Stimulated activated naive CD8-positive, alpha-beta T cell treated with anti-CD3 and anti-CD28 coated beads, Interleukin-15, Interleukin-2, amounts not matched to agents 100 ng/mL and 50 ng/mL, for 24 hours (primary cell): ENCODE measurements around the gene BCAR3.
A peak's percentile ranks its signal among the peaks of the same experiment; 100 is the strongest.

Experiments
- H3K27ac Mint-ChIP-seq: one replicate; pipeline ENCODE4 v1.8.0; 2021; ENCODE audit warnings: mild to moderate bottlenecking, mixed read lengths
- H3K27me3 Mint-ChIP-seq: one replicate; pipeline ENCODE4 v1.8.0; 2021; ENCODE audit warnings: mixed read lengths
- H3K36me3 Mint-ChIP-seq: one replicate; pipeline ENCODE4 v1.8.0; 2021; ENCODE audit warnings: low read depth, mixed read lengths
- H3K4me1 Mint-ChIP-seq: one replicate; pipeline ENCODE4 v1.8.0; 2021; ENCODE audit warnings: low read depth, mixed read lengths
- H3K4me3 Mint-ChIP-seq: one replicate; pipeline ENCODE4 v1.8.0; 2021; ENCODE audit warnings: mild to moderate bottlenecking, mixed read lengths
- H3K9me3 Mint-ChIP-seq: one replicate; pipeline ENCODE4 v1.8.0; 2021; ENCODE audit warnings: mixed read lengths

Gene BCAR3

GRCh38 chr1:93713341-93713740 lies 31.7 kb upstream of the BCAR3 start:
- Mint-ChIP-seq H3K27ac (no peak overlapping the region), H3K36me3 (peaks cover 4% of the 10 kb centered on the region), H3K4me1 (peaks cover 53% of the 10 kb centered on the region), H3K9me3 (peaks cover 8% of the 10 kb centered on the region), H3K27me3 (peaks cover 11% of the 10 kb centered on the region), H3K4me3 (no peak overlapping the region)

GRCh38 chr1:93712741-93713140 lies 31.1 kb upstream of the BCAR3 start:
- peaks cover 8% of the 10 kb centered on the region for H3K27me3 Mint-ChIP-seq
- H3K36me3 Mint-ChIP-seq = peaks cover 4% of the 10 kb centered on the region
- no peak overlapping the region for H3K27ac Mint-ChIP-seq
- H3K4me1 Mint-ChIP-seq = peaks cover 59% of the 10 kb centered on the region
- H3K9me3 Mint-ChIP-seq = peaks cover 8% of the 10 kb centered on the region
- no peak overlapping the region for H3K4me3 Mint-ChIP-seq

DNA sequence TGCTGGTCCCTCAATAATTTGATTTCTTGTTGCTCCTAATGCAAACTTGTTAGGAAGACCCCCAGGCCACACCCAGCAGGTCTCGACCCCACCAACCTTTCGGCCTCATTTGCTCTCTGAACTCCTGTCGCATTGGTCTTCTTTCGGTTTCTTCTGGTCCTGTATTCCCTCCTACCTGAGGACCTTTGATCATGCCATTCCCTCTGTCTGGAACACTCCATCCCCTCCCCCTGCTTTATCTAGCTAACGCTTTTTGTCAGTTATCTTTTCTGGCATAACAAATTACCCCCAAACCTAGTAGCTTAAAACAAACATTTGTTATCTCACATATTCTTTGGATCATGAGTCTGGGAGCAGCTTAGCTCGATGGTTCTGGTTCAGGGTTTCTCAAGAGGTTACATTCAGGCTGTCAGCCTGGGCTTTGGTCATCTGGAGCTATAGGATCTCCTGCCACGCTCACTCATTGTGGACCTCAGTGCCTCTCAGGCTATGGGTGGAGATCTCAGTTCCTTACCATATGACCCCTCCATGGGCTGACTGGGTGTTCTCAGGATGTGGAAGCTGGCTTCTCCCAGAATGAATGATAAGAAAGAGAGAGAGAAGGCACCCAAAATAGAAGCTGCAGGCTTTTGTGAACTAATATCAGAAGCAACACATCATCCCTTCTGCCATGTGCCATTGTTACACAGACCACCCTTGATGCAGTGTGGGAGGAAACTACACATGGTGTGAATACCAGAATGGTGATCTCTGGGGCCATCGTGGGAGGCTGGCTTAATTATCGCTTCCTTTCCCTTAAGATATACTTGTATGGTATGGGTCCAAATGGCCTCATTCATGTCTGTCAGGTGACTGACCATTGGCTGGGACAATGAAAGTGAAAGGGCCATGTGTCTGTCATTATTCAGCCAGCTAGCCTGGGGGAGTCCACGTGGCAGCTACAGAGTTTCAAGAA lies 29.1 kb upstream of the BCAR3 start:
- peaks cover 46% of the 10 kb centered on the region for H3K4me1 Mint-ChIP-seq
- H3K9me3 Mint-ChIP-seq = no peaks in the 10 kb centered on the region
- peaks cover 8% of the 10 kb centered on the region for H3K27me3 Mint-ChIP-seq
- H3K4me3 Mint-ChIP-seq = no peak overlapping the region
- no peaks in the 10 kb centered on the region for H3K36me3 Mint-ChIP-seq
- H3K27ac Mint-ChIP-seq = no peak overlapping the region

GRCh38 chr1:93708734-93709481 lies 27.3 kb upstream of the BCAR3 start:
- peaks cover 42% of the 10 kb centered on the region for H3K4me1 Mint-ChIP-seq
- no peak overlapping the region for H3K4me3 Mint-ChIP-seq
- no peaks in the 10 kb centered on the region for H3K9me3 Mint-ChIP-seq
- no peaks in the 10 kb centered on the region for H3K36me3 Mint-ChIP-seq
- peaks cover 4% of the 10 kb centered on the region for H3K27me3 Mint-ChIP-seq
- H3K27ac Mint-ChIP-seq = no peak overlapping the region

GRCh38 chr1:93707956-93708355 lies 26.3 kb upstream of the BCAR3 start:
- H3K9me3 Mint-ChIP-seq = no peaks in the 10 kb centered on the region
- H3K4me1 Mint-ChIP-seq = peaks cover 45% of the 10 kb centered on the region
- H3K36me3 Mint-ChIP-seq = no peaks in the 10 kb centered on the region
- H3K27ac Mint-ChIP-seq = peak overlapping the region; percentile 59
- peaks cover 4% of the 10 kb centered on the region for H3K27me3 Mint-ChIP-seq
- no peak overlapping the region for H3K4me3 Mint-ChIP-seq

DNA sequence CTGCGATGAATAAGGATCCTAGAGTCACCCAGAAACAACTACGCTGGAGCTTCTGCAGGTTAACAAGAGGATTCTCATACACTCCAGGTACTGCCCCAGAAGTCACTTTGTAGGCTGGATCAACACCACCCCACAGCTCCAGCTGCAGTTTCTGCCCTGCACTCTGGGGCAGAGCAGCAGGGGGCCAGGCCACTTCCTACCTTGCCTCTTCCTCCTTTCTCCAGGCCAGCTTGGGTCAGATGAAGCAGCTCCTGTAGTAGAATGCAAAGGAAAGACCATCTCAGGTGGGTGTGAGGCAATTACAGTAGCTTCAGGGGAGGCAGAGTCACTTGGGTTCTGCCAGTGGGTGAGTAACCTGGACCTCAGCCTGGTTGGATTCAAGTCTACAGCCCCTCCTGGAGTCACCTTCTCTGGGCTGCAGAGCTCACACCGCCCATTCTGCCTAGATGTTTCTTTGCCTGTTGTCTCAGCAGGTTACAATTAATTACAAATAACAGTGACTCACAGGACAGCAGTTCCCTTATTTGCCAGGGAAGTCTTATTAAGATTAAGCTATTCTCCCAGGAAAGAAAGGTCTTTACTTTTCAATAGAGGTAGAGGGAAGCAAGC lies 24.4 kb upstream of the BCAR3 start:
- Mint-ChIP-seq H3K27ac (no peak overlapping the region), H3K9me3 (no peaks in the 10 kb centered on the region), H3K36me3 (no peaks in the 10 kb centered on the region), H3K4me1 (peaks cover 39% of the 10 kb centered on the region), H3K27me3 (no peaks in the 10 kb centered on the region), H3K4me3 (no peak overlapping the region)

DNA sequence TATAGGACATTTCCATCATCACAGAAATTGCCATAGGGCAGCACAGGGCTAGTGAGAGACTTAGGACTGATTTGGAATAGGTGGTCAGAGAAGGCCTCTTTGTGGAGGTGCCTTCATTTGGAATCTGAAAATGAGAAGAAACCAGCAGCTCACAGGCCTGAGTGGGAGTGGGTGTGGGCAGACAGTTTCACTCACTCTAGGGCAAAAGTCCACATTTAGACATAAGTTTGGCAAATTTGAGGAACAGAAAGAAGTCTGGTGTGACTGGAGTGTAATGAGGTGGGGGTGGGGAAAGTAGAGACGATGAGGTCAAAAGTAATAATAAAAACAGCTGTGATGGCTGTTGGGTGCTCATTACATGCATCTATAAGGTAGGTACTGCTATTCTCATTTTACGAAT lies 22.4 kb upstream of the BCAR3 start:
- Mint-ChIP-seq H3K27me3 (no peaks in the 10 kb centered on the region), H3K4me1 (peaks cover 31% of the 10 kb centered on the region), H3K9me3 (no peaks in the 10 kb centered on the region), H3K36me3 (no peaks in the 10 kb centered on the region), H3K27ac (peak overlapping the region; percentile 68), H3K4me3 (no peak overlapping the region)

- Mint-ChIP-seq H3K27ac (no peak overlapping the region), H3K4me3 (no peak overlapping the region), H3K4me1 (peaks cover 27% of the 10 kb centered on the region), H3K9me3 (no peaks in the 10 kb centered on the region), H3K27me3 (no peaks in the 10 kb centered on the region), H3K36me3 (no peaks in the 10 kb centered on the region)
Measured at GRCh38 chr1:93703643-93704042, 22.0 kb upstream of the BCAR3 start.

GRCh38 chr1:93702828-93703183 lies 21.2 kb upstream of the BCAR3 start:
- H3K4me3 Mint-ChIP-seq = no peak overlapping the region
- peaks cover 19% of the 10 kb centered on the region for H3K4me1 Mint-ChIP-seq
- no peaks in the 10 kb centered on the region for H3K9me3 Mint-ChIP-seq
- no peaks in the 10 kb centered on the region for H3K27me3 Mint-ChIP-seq
- H3K27ac Mint-ChIP-seq = no peak overlapping the region
- H3K36me3 Mint-ChIP-seq = no peaks in the 10 kb centered on the region

GRCh38 chr1:93702111-93702827 lies 20.6 kb upstream of the BCAR3 start:
- Mint-ChIP-seq H3K4me1 (peaks cover 16% of the 10 kb centered on the region), H3K27me3 (no peaks in the 10 kb centered on the region), H3K36me3 (no peaks in the 10 kb centered on the region), H3K4me3 (no peak overlapping the region), H3K9me3 (no peaks in the 10 kb centered on the region), H3K27ac (no peak overlapping the region)

DNA sequence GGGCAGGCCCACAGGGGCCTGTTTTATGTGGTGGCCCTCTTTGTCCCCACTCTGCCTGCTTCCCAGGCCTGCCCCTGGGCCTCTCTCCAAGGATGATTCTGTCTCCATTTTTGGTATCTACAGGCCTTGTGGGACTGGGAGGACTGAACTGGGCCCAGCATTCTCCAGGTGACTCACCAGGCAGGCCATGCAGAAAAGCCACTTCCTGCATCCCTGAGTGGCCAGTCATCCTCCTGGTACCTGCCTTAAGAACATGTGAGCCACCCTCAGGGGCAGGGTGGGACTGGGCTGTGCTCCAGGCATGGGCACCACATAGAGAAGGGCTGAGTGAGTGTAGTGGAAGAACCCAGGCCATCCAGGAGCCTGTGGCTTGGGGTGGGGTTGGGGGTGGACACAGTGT lies 20.0 kb upstream of the BCAR3 start:
- no peaks in the 10 kb centered on the region for H3K27me3 Mint-ChIP-seq
- no peaks in the 10 kb centered on the region for H3K9me3 Mint-ChIP-seq
- no peak overlapping the region for H3K4me3 Mint-ChIP-seq
- no peak overlapping the region for H3K27ac Mint-ChIP-seq
- peaks cover 16% of the 10 kb centered on the region for H3K4me1 Mint-ChIP-seq
- H3K36me3 Mint-ChIP-seq = no peaks in the 10 kb centered on the region

GRCh38 chr1:93700532-93701469 lies 19.2 kb upstream of the BCAR3 start:
- no peaks in the 10 kb centered on the region for H3K36me3 Mint-ChIP-seq
- no peaks in the 10 kb centered on the region for H3K27me3 Mint-ChIP-seq
- H3K4me1 Mint-ChIP-seq = peaks cover 16% of the 10 kb centered on the region
- H3K9me3 Mint-ChIP-seq = no peaks in the 10 kb centered on the region
- H3K4me3 Mint-ChIP-seq = no peak overlapping the region
- H3K27ac Mint-ChIP-seq = no peak overlapping the region

GRCh38 chr1:93699503-93700168 lies 18.0 kb upstream of the BCAR3 start:
- H3K4me1 Mint-ChIP-seq = peaks cover 16% of the 10 kb centered on the region
- no peak overlapping the region for H3K4me3 Mint-ChIP-seq
- H3K9me3 Mint-ChIP-seq = no peaks in the 10 kb centered on the region
- no peak overlapping the region for H3K27ac Mint-ChIP-seq
- H3K36me3 Mint-ChIP-seq = no peaks in the 10 kb centered on the region
- no peaks in the 10 kb centered on the region for H3K27me3 Mint-ChIP-seq
